IgD-negative memory B cell (primary cell): ENCODE data around the gene DMPK. TPM values are rescaled to one million over a fixed set of nuclear protein-coding genes. Genes with fewer than 3 reads are reported as not detected.

Source experiments
- H3K27ac Mint-ChIP-seq, 3 donors: one replicate each; pipeline ENCODE4 v1.8.0; 2020 to 2022; ENCODE audit warnings: mild to moderate bottlenecking in 3 of 3, mixed read lengths in 3 of 3, moderate library complexity in 1 of 3
- H3K27me3 Mint-ChIP-seq: one replicate; pipeline ENCODE4 v1.8.0; 2021; ENCODE audit warnings: mixed read lengths
- H3K36me3 Mint-ChIP-seq: one replicate; pipeline ENCODE4 v1.8.0; 2020; ENCODE audit warnings: mild to moderate bottlenecking, mixed read lengths
- H3K4me1 Mint-ChIP-seq, 3 donors: one replicate each; pipeline ENCODE4 v1.8.0; 2020 to 2022; ENCODE audit warnings: mixed read lengths in 3 of 3, mild to moderate bottlenecking in 1 of 3
- H3K4me3 Mint-ChIP-seq, 4 donors: one replicate each; pipeline ENCODE4 v1.8.0; 2020 to 2022; ENCODE audit warnings: mild to moderate bottlenecking in 4 of 4, mixed read lengths in 4 of 4, moderate library complexity in 3 of 4
- H3K9me3 Mint-ChIP-seq, 3 donors: one replicate each; pipeline ENCODE4 v1.8.0; 2020 to 2021; ENCODE audit warnings: mixed read lengths in 3 of 3, mild to moderate bottlenecking in 1 of 3
- polyA plus RNA-seq: library from polyadenylated mRNA; unstranded; fragments of 300-500 nt; fragmentation: Illumina TruSeq; gene quantifications from one replicate; pipeline ENCODE4 v1.2.3, GENCODE V29; 2021

The DMPK gene
- polyA plus RNA-seq, 1 donor from 2014 or later = 1.6 TPM

GRCh38 chr19:45770192-45771101 is 11.8 kb downstream of the DMPK start:
- H3K36me3 Mint-ChIP-seq = no peaks in the 10 kb centered on the region
- H3K4me1 Mint-ChIP-seq = peaks cover 5 to 9% (median 5%) of the 10 kb centered on the region in 3 donors
- peak overlapping the region; percentile 86 to 100 (median 95) for H3K4me3 Mint-ChIP-seq
- H3K27me3 Mint-ChIP-seq = peaks cover 4% of the 10 kb centered on the region
- peak overlapping the region; percentile 86 to 100 (median 94) for H3K27ac Mint-ChIP-seq
- no peaks in the 10 kb centered on the region for H3K9me3 Mint-ChIP-seq

DNA sequence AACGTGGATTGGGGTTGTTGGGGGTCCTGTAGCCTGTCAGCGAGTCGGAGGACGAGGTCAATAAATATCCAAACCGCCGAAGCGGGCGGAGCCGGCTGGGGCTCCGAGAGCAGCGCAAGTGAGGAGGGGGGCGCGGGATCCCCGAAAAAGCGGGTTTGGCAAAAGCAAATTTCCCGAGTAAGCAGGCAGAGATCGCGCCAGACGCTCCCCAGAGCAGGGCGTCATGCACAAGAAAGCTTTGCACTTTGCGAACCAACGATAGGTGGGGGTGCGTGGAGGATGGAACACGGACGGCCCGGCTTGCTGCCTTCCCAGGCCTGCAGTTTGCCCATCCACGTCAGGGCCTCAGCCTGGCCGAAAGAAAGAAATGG is 12.5 kb downstream of the DMPK start:
- peaks cover 7% of the 10 kb centered on the region for H3K27me3 Mint-ChIP-seq
- peak overlapping the region; percentile 86 to 100 (median 95) for H3K4me3 Mint-ChIP-seq
- no peaks in the 10 kb centered on the region for H3K36me3 Mint-ChIP-seq
- H3K27ac Mint-ChIP-seq = peak overlapping the region; percentile 86 to 100 (median 94)
- peaks cover 5 to 9% (median 5%) of the 10 kb centered on the region in 3 donors for H3K4me1 Mint-ChIP-seq
- no peaks in the 10 kb centered on the region for H3K9me3 Mint-ChIP-seq

DNA sequence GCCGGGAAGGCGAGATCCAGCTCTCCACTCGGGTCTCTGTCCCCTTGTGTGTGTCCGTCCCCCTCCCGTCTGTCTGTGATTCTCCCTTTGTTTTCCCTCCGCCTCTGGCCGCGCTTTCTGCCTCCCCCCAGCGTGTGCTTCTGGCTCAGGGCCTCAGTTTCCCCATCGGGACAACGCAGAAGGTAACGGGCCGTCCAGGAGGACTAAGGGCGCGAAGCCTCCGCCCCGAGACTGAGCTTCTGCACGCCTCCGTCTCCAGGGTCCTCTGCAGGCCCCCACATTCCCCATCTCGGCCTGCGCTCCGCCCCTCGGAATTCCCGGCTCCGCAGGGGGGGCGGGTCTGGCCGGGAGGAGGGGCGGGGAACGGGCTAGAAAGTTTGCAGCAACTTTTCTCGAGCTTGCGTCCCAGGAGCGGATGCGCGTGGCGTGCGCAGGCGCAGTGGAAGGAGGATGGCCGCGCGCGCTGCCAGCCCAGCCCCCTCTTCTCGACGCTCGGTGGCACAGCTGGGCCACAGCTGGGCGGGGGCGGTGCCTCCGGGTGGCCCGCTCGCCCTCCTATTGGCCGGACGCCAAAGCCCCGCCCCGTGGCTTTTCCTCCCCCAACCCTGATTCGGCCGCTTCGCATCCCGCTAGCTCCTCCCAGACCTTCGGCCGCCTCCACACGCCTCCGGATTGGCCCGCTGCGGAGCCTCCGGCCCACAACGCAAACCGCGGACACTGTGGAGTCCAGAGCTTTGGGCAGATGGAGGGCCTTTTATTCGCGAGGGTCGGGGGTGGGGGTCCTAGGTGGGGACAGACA is 13.1 kb downstream of the DMPK start, which contains the start of gene SIX5:
Gene SIX5, minus strand, starts transcription at position 269 of the 799 bp plus-strand sequence. CDS start 408 bp downstream, outside the sequence.
- Mint-ChIP-seq H3K4me1 (peaks cover 5 to 9% (median 5%) of the 10 kb centered on the region in 3 donors), H3K4me3 (peak within 1 kb of the TSS; percentile 86 to 100 (median 95)), H3K27me3 (peaks cover 7% of the 10 kb centered on the region), H3K36me3 (no peaks in the 10 kb centered on the region), H3K9me3 (no peaks in the 10 kb centered on the region), H3K27ac (peak within 1 kb of the TSS; percentile 86 to 100 (median 94))

DNA sequence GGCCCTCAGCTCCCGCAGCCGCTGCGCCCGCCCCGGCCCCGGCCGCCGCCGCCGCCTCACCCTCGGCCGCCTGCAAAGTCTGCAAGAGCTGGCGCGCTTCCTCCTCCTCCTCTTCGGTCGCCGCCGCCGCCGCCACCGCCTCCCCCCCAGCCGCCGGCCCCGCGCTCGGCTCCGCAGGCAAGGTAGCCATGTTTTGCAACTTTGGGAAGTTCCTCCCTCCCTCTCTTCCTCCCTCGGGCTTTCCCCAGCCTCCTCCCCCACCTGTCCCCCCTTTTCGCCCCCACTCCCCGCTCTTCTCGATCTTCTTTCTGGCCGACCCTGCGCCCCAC is 13.7 kb downstream of the DMPK start:
- Mint-ChIP-seq H3K9me3 (no peaks in the 10 kb centered on the region), H3K4me1 (peaks cover 5 to 9% (median 5%) of the 10 kb centered on the region in 3 donors), H3K4me3 (peak overlapping the region; percentile 86 to 100 (median 95)), H3K27me3 (peaks cover 7% of the 10 kb centered on the region), H3K27ac (peak overlapping the region in 1 of 3 donors; percentile 100), H3K36me3 (no peaks in the 10 kb centered on the region)

DNA sequence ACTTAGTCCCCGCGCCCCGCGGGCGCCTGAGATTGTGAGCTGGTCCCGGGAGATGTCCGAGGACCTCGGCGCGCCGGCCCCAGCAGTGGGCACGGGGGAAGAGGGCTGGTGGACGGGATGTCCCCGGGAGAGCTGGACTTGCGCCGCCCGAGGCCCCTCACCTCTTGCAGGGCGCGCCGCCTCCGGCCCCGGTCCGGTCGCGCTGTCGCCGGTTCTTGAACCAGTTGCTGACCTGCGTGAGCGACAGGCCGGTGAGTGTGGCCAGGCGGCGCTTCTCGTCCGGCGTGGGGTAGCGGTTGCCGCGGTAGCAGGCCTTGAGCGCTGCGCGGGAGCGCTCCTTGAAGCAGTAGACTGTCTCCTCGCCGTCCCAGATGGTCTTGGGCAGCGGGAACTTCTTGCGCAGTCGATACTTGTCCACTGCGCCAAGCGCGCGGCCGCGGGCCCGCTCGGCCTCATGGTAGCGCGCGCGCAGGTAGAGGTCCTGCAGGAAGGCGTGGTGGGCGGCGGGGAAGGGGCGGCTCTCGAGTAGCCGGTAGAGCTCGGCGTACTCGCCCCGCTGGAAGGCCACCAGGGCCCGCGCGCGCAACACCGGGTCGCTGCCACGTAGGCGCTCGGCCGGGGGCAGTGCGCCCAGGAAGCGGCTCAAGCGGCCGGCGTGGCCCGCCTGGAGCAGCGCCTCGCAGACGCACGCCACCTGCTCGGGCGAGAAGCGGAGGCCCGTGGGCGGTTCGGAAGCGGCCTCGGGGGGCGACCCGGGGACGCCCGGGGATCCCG is 14.2 kb downstream of the DMPK start:
- H3K27ac Mint-ChIP-seq = no peak overlapping the region
- no peaks in the 10 kb centered on the region for H3K36me3 Mint-ChIP-seq
- H3K4me3 Mint-ChIP-seq = peak overlapping the region; percentile 78 to 100 (median 84)
- peaks cover 5 to 7% (median 5%) of the 10 kb centered on the region in 3 donors for H3K4me1 Mint-ChIP-seq
- H3K27me3 Mint-ChIP-seq = peaks cover 7% of the 10 kb centered on the region
- H3K9me3 Mint-ChIP-seq = no peaks in the 10 kb centered on the region

DNA sequence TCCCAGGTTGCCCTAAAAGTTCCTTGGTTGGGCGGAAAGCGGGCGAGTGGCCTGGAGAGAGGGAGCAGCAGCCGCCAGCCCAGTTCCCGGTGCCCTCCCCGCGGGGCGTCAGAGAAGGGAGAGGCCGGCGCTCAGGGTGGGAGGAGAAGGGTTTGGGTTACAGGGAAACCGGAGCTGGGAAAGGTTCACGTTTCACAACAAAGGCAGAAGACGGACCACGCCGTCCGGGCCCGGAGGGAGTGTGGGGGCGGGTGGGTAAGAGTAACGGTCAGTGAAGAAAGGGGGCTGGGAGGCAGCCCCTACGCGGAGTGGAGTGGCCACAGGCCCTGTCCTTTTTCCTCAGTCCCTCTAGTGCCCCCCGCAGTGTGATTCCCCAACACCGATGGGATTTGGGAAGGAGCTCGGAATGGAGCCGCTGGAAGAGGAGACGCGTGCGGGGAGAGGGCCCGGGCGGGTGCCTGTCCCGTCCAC is 14.8 kb downstream of the DMPK start:
- no peak overlapping the region for H3K27ac Mint-ChIP-seq
- no peaks in the 10 kb centered on the region for H3K9me3 Mint-ChIP-seq
- peaks cover 7% of the 10 kb centered on the region for H3K27me3 Mint-ChIP-seq
- H3K36me3 Mint-ChIP-seq = no peaks in the 10 kb centered on the region
- H3K4me3 Mint-ChIP-seq = peak overlapping the region; percentile 34 to 81 (median 51)
- peaks cover 5 to 7% (median 5%) of the 10 kb centered on the region in 3 donors for H3K4me1 Mint-ChIP-seq

- peak overlapping the region; percentile 39 to 81 (median 54) for H3K4me3 Mint-ChIP-seq
- H3K36me3 Mint-ChIP-seq = no peaks in the 10 kb centered on the region
- no peak overlapping the region for H3K27ac Mint-ChIP-seq
- H3K27me3 Mint-ChIP-seq = peaks cover 9% of the 10 kb centered on the region
- no peaks in the 10 kb centered on the region for H3K9me3 Mint-ChIP-seq
- peaks cover 4 to 5% (median 5%) of the 10 kb centered on the region in 3 donors for H3K4me1 Mint-ChIP-seq
Observed at GRCh38 chr19:45766869-45767346, 15.4 kb downstream of the DMPK start.

- Mint-ChIP-seq H3K27ac (no peak overlapping the region), H3K27me3 (peaks cover 9% of the 10 kb centered on the region), H3K9me3 (no peaks in the 10 kb centered on the region), H3K4me3 (no peak overlapping the region), H3K36me3 (no peaks in the 10 kb centered on the region), H3K4me1 (peaks cover 4 to 5% (median 5%) of the 10 kb centered on the region in 3 donors)
Observed at GRCh38 chr19:45766296-45766868, 15.9 kb downstream of the DMPK start.

GRCh38 chr19:45765702-45766295 is 16.5 kb downstream of the DMPK start:
- no peaks in the 10 kb centered on the region for H3K36me3 Mint-ChIP-seq
- H3K4me3 Mint-ChIP-seq = peak overlapping the region in 1 of 4 donors; percentile 21
- peaks cover 1 to 5% (median 2%) of the 10 kb centered on the region in 3 donors for H3K4me1 Mint-ChIP-seq
- H3K9me3 Mint-ChIP-seq = no peaks in the 10 kb centered on the region
- H3K27ac Mint-ChIP-seq = no peak overlapping the region
- H3K27me3 Mint-ChIP-seq = peaks cover 10% of the 10 kb centered on the region

GRCh38 chr19:45764945-45765701 is 17.2 kb downstream of the DMPK start:
- Mint-ChIP-seq H3K4me3 (peak overlapping the region in 1 of 4 donors; percentile 67), H3K27ac (peak overlapping the region in 1 of 3 donors; percentile 62), H3K4me1 (peaks cover 0 to 5% (median 0%) of the 10 kb centered on the region in 3 donors), H3K27me3 (peaks cover 14% of the 10 kb centered on the region), H3K9me3 (no peaks in the 10 kb centered on the region), H3K36me3 (no peaks in the 10 kb centered on the region)

- peak overlapping the region in 1 of 4 donors; percentile 67 for H3K4me3 Mint-ChIP-seq
Observed at GRCh38 chr19:45764475-45764874, 17.8 kb downstream of the DMPK start.

GRCh38 chr19:45763691-45764294 is 18.5 kb downstream of the DMPK start:
- H3K27me3 Mint-ChIP-seq = peaks cover 14% of the 10 kb centered on the region
- peak overlapping the region in 1 of 3 donors; percentile 45 for H3K27ac Mint-ChIP-seq
- no peaks in the 10 kb centered on the region for H3K9me3 Mint-ChIP-seq
- no peaks in the 10 kb centered on the region for H3K36me3 Mint-ChIP-seq
- no peak overlapping the region for H3K4me3 Mint-ChIP-seq
- H3K4me1 Mint-ChIP-seq = no peaks in the 10 kb centered on the region

More at GRCh38 chr19:45764475-45764874, 17.8 kb downstream of the DMPK start:
- Mint-ChIP-seq H3K27ac (peak overlapping the region in 1 of 3 donors; percentile 62), H3K27me3 (peaks cover 14% of the 10 kb centered on the region), H3K4me1 (peaks cover 0 to 1% (median 0%) of the 10 kb centered on the region in 3 donors), H3K9me3 (no peaks in the 10 kb centered on the region), H3K36me3 (no peaks in the 10 kb centered on the region)
